GM19463 (cell line): ENCODE results near the gene MAP3K2.

Source experiments
- ATAC-seq: cut with Tn5 transposase; IDR thresholded peaks from one replicate; pipeline ENCODE4 v1.9.1; 2021; ENCODE audit warnings: mild to moderate bottlenecking, moderate library complexity; ENCODE audit not compliant: unreplicated experiment

The MAP3K2 gene

DNA sequence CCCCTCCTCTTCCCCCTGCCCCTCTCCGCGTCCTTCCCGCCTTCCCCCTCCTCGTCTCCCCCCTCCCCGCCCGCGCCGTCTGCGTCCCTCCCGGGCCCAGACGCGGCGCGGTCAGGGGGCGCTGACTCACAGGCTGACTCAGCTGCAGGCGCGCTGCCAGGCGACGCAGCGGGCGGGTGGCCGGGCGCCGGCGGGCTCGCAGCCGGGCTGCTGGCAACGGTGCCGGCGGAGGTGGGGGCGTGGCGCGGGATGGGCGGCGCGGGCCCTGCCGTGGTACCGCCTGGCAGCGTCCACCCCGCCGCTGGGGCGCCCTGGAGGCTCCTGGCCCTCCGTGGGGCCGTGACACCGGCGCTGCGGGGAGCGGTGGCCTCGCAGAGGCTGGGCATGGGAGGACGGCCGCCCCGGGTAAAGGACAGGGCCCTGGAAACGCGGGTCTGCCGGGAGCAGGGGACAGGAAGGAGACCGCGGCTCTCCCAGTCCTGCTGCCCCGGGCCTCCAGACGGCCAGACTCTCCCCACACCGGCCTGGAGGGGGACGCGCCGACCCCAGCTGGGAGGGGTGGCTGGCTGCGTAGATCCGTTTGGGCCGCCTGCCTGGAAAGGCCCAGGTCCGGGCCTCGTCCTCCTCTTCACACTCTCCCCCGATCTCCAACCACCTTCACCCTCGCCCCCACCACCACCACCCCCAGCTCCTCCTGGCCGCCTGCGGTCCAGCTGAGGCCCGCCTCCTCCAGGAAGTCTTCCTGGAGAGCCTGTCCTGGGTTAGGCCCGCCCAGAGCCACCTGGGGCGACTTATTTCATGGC lies 20.4 kb upstream of the MAP3K2 start:
- peak; percentile 81 for ATAC-seq

DNA sequence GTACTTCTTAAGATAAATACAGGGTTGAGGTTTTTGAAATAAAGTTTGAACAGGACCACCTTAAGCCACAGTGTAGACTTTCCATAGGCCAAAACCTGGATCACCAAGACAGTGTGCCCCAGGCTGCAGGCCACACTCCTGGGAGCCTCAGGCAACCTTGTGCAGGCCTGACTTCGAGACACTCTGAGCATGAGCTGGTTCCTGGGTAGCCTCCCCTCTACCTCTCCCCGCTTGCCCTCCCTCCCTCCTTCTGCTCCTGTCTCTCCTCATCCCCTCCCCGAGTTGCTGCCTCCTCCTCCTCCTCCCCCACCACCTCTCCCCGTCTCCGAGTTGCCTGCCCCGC lies 19.9 kb upstream of the MAP3K2 start:
- peak; percentile 10 for ATAC-seq

DNA sequence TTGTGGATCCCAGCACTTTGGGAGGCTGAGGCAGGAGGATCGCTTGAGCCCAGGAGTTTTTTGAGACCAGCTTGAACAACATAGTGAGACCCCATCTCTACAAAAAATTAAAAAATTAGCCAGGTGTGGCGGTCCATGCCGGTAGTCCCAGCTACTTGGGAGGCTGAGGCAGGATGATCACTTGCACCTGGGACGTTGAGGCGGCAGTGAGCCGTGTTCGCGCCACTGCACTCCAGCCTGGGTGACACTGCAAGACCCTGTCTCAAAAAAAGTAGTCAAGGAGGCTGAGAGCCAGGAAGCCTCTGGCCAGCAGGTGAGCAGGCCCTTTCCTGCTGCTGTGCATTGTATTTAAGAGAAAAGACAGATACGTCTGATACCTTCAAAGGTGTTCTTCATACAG lies 19.3 kb upstream of the MAP3K2 start:
- no peak for ATAC-seq

GRCh38 chr2:127406454-127406853 lies 18.7 kb upstream of the MAP3K2 start:
- ATAC-seq = no peak

DNA sequence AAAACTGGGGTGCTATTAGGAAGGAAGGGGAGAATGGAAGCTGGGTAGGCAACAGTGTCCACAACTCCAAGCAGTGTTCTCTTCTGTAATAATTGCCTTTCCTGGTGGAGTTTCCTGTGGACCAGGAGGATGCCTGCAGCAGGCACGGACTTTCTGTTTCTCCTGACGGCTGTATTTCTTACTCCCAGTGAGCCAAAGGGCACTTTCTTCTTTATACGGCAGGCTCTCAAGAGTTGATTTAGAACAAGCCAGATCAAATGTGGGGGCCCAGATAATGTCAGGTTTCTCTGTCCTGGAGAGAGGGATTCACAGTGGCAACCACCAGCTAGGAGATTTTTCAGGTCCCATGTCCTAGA lies 17.5 kb upstream of the MAP3K2 start:
- no peak for ATAC-seq

DNA sequence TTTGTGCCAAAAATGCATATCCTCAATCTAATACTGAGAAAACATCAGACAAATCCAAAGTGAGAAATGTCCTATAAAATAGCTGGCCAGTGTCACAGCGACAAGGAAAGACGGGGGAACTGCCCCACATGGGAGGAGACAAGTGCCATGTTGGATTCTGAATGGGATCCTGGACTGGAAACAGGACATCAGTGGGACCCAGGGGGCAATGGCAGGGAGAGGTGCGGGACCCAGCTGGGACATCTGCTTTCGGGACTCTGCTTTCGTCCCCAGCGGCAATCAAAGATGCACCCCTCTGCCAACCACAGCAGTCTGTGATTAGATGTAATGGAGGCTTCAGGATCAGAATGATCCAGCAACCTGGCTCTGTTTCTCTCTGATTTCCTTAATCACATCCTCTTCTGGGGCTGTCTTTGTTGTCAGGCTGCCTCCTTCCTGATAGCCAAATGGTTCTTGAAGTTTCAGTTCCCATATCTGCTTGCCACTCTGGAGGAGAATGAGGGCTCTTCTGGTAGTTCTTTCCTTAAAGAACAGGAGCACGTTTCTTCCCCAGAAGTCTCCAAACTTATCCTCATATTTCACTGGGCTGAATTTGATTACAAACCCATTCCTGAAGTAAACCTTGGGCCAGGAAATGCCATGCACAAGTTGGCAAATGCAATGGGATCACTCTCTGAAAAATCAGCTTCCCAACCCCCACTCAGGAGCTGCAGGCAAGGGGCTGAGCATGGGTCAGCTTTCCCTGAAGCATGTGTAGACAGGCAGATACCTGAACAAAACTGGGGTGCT lies 16.9 kb upstream of the MAP3K2 start:
- ATAC-seq = no peak

DNA sequence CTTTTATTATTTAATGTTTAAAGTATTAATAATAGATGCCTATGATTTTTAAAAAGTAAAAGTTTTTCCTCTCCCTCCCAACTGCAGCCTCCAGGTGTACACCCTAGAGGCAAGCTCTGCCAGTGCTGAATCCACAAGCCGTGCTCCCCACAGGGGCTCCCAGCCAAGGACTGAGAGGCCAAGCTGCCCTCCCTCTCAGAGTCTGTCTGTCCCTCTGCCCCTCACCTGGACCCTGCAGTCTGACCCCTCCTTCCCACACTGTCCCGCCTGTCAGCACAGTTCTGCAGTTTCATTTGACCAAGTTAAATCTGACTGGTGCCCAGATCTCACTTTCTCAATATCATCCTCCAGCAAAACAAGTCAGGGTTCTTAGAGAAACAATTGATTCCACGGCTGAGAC lies 15.7 kb upstream of the MAP3K2 start:
- ATAC-seq = no peak

DNA sequence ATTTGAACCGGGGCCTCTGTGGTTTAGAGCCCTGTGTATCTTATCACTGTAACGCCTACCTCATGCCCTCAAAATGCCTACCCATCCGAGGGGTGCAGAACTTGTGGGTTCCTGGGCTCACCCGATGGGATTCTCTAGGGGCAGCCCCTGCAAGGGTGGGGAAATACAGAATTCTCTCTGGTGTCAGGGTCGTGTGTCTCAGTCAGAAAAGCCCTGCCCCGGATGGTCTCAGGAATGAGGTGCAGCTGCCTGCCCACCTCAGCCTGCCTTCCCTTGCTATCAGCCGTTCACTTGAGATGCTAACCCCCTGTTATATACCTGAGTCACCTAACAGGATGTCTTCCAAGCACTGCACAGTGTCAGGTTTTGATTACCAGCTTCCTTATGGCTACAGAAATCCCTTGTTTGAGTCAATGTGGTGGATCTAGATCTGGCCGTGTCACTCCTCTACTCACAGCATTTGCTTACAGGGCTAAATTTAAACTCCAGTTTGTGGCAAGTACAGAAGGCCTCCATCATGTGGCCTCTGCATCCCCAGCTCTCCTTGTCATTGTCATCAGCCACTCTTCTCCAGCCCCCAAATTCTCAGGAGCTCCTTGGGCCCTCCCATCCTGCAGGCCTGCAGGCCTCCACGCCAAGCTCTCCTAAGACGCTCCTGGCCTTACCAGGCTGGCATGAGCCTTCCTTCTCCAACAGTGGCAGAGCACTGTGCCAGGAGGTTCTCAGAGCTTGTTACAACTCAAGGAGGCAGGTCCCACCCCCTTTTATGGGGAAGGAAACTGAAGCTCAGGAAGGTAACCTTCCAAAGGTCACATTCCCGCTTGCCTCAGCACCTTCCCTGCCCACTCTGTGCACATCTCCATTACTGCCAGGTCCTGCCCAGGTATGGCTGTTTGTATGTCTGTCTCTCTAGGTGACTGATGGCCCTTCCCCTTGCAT lies 14.3 kb upstream of the MAP3K2 start:
- ATAC-seq = no peak

GRCh38 chr2:127400897-127401756 lies 13.4 kb upstream of the MAP3K2 start:
- ATAC-seq = no peak

GRCh38 chr2:127400533-127400896 lies 12.7 kb upstream of the MAP3K2 start:
- ATAC-seq = no peak

- peak; percentile 98 for ATAC-seq
Observed at GRCh38 chr2:127398239-127398590, 10.4 kb upstream of the MAP3K2 start.

GRCh38 chr2:127397568-127398238 lies 9.9 kb upstream of the MAP3K2 start:
- no peak for ATAC-seq

DNA sequence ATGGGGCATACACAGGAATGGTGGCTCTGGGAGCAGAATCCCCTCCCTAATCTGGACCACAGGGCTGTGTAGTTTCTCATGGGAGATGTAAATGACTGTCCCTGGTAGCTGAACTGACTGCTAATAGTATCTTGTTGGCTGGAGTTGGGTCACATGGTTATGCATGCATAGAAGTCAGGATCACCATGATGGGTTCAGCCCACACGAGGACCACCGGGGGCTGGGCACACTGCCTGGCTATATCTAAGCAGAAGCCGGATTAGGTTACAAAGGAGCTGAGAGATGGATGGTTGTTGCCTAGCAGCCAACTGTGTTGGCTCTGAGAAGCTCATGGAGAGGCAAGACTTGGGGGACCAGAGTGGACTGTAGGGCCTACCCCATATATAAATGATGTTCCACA lies 6.7 kb upstream of the MAP3K2 start:
- no peak for ATAC-seq

GRCh38 chr2:127392828-127393578 lies 5.2 kb upstream of the MAP3K2 start:
- ATAC-seq = no peak

DNA sequence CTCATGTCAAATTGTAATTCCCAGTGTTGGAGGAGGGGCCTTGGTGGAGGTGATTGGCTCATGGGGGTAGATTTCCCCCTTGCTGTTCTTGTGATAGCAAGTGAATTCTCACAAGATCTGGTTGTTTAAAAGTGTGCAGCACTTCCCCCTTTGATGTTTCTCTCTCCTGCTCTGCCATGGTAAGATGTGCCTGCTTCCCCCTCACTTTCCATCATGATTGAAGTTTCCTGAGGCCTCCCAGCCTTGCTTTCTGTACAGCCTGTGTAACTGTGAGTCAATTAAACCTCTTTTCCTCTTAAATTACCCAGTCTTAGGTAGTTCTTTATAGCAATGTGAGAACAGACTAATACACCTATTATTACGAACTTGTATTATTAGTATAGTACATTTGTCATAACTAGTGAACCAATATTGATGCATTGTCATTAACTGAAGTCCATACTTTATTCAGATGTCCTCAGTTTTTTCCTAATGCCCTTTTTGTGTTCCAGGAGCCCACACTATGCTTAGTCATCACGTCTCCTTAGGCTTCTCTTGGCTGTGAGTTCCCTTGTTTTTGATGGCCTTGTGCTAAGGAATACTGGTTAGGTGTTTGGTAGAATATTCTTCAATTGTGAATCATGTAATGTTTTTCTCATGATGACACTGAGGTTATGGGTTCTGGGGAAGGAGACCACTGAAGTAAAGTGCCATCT lies 4.5 kb upstream of the MAP3K2 start:
- no peak for ATAC-seq

- no peak for ATAC-seq
Observed at GRCh38 chr2:127389778-127390435, 2.1 kb upstream of the MAP3K2 start.

DNA sequence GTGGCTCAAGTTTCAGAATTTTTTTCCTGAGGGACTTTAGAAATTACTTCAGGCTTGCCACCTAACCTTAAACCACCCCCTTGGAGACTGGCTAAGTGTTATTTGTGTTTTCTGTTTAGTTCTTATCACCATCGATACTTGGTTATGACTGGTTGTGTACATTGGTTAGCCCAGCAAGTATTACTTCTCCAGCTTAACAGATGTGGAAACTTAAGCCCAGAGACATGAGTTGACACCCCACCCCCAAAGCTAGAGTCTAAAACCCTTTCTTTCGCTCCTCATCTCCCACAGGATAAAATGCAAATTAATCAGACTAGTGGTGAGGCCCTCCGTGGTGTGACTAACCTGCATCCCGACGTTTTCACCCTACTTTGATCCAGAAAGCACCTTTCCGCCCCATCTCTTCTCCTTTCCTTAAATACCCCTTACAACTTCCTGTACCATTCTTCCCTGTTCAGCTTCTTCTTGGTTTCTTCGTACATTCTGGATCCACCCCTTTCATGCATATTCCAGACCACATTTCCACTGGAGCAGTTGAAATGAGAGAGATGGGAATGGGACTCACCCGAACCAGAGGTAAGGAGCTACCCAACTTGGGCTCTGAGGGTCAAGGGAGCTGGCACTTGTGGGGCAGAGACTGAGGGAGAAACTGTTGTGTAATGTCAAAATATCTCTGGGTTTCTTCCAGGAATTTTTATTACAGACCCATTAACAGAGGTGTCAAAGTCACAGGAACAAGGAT lies 819 bp upstream of the MAP3K2 start:
- peak; percentile 1 for ATAC-seq
